ENCODE measurements around the gene FGD6. TPM values are rescaled to one million over a fixed set of nuclear protein-coding genes. Genes with fewer than 3 reads are reported as not detected.

The FGD6 gene
- total and polyA plus RNA-seq, 11 donors, result 2.8 to 29.1 (median 18.5) TPM

GRCh38 chr12:95220726-95221125, 3.5 kb upstream of the FGD6 start:
- intact Hi-C loops (cut with DNase I), result loop anchor here in 1 of 10 donors (10.0 kb wide), 1 partner anchor 54 kb away; no protein-coding TSS in a partner anchor
- no peak for DNase-seq
- Histone ChIP-seq H3K36me3 (peaks cover 0 to 14% (median 8%) of the 10 kb centered on the region in 9 donors), H3K27ac (peak overlapping the region in 1 of 12 donors; percentile 25), H3K4me1 (peaks cover 0 to 51% (median 24%) of the 10 kb centered on the region in 12 donors), H3K4me3 (no peak overlapping the region), H3K9me3 (no peaks in the 10 kb centered on the region), H3K27me3 (no peaks in the 10 kb centered on the region)
- ATAC-seq, result no peak
- TF ChIP-seq POLR2A (IDR thresholded peaks at IDR 0.05), result no peak
- TF ChIP-seq CTCF (IDR thresholded peaks at IDR 0.05), result no peak

GRCh38 chr12:95220190-95220589, 2.9 kb upstream of the FGD6 start:
- TF ChIP-seq CTCF (IDR thresholded peaks at IDR 0.05) (no peak), POLR2A (IDR thresholded peaks at IDR 0.05) (no peak)
- no peaks in the 10 kb centered on the region for H3K9me3 ChIP-seq
- 82 to 97% (median 90%) methylated on average over 4 of the region's 4 CpGs for WGBS, 4 donors
- no peaks in the 10 kb centered on the region for H3K27me3 ChIP-seq
- intact Hi-C loops (cut with DNase I), result loop anchor here in 1 of 10 donors (10.0 kb wide), 1 partner anchor 55 kb away; no protein-coding TSS in a partner anchor
- H3K4me1 ChIP-seq, result peaks cover 0 to 56% (median 29%) of the 10 kb centered on the region in 12 donors
- peaks cover 0 to 11% (median 7%) of the 10 kb centered on the region in 9 donors for H3K36me3 ChIP-seq
- DNase-seq (no peak), ATAC-seq (no peak)
- no peak overlapping the region for H3K4me3 ChIP-seq
- peak overlapping the region in 1 of 12 donors; percentile 4 for H3K27ac ChIP-seq

GRCh38 chr12:95218150-95219133, 1.2 kb upstream of the FGD6 start:
- Histone ChIP-seq H3K9me3 (no peaks in the 10 kb centered on the region), H3K4me1 (peaks cover 0 to 58% (median 30%) of the 10 kb centered on the region in 12 donors), H3K27ac (peak overlapping the region; percentile 88 to 99 (median 96)), H3K27me3 (no peaks in the 10 kb centered on the region), H3K4me3 (peak overlapping the region; percentile 40 to 94 (median 81)), H3K36me3 (no peaks in the 10 kb centered on the region)
- no peak for DNase-seq
- TF ChIP-seq CTCF (IDR thresholded peaks at IDR 0.05) (no peak), POLR2A (IDR thresholded peaks at IDR 0.05) (no peak)
- intact Hi-C loops (cut with DNase I), result loop anchor here in 9 of 10 donors (5.0 to 10.0 kb wide), 8 partner anchors 56 to 256 kb away; partner anchors contain the start of gene METAP2 (in 2 of the 9)
- peak in 2 of 4 donors; percentile 69 to 74 for ATAC-seq
- WGBS, 4 donors, result 1 to 3% (median 3%) methylated on average over 32 to 35 of the region's 35 CpGs
